Skeletal muscle satellite cell (primary cell): Measurements from ENCODE around the gene CYTH1. TPM values are rescaled to one million over a fixed set of nuclear protein-coding genes. Genes with fewer than 3 reads are reported as not detected.
A peak's percentile ranks its signal among the peaks of the same experiment; 100 is the strongest.

ENCODE experiments used
- H3K27me3 ChIP-seq: 2 replicates; pipeline ENCODE4 v1.7.0; 2013; ENCODE audit warnings: low read length; ENCODE audit not compliant: control insufficient read depth, insufficient read depth
- H3K36me3 ChIP-seq: 2 replicates; pipeline ENCODE4 v1.7.0; 2013; ENCODE audit warnings: mild to moderate bottlenecking, control low read depth, low read length; ENCODE audit not compliant: insufficient read depth
- H3K4me1 ChIP-seq: 2 replicates; pipeline ENCODE4 v1.7.0; 2013; ENCODE audit warnings: low read length; ENCODE audit not compliant: control insufficient read depth, insufficient read depth
- H3K4me2 ChIP-seq: 2 replicates; pipeline ENCODE4 v1.7.0; 2013; ENCODE audit warnings: mild to moderate bottlenecking, low read length
- H3K4me3 ChIP-seq: 2 replicates; pipeline ENCODE4 v1.7.0; 2013; ENCODE audit warnings: low read length
- H3K9ac ChIP-seq: 2 replicates; pipeline ENCODE4 v1.7.0; 2013; ENCODE audit warnings: mild to moderate bottlenecking, low read depth, low read length, moderate library complexity
- H3K9me3 ChIP-seq: replicated peaks from 2 replicates; pipeline ENCODE4 v1.7.0; 2013; ENCODE audit warnings: mild to moderate bottlenecking, control low read depth, low read length
- total RNA-seq: library from RNA; depleted of rRNA; stranded (reverse); fragments of >200 nt; gene quantifications from 2 replicates; pipeline ENCODE4 v1.2.3, GENCODE V29; 2012; rRNA removed

CYTH1 gene, protein sequence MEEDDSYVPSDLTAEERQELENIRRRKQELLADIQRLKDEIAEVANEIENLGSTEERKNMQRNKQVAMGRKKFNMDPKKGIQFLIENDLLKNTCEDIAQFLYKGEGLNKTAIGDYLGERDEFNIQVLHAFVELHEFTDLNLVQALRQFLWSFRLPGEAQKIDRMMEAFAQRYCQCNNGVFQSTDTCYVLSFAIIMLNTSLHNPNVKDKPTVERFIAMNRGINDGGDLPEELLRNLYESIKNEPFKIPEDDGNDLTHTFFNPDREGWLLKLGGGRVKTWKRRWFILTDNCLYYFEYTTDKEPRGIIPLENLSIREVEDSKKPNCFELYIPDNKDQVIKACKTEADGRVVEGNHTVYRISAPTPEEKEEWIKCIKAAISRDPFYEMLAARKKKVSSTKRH
- 7.6 and 8.9 TPM in 2 replicates for total RNA-seq

DNA sequence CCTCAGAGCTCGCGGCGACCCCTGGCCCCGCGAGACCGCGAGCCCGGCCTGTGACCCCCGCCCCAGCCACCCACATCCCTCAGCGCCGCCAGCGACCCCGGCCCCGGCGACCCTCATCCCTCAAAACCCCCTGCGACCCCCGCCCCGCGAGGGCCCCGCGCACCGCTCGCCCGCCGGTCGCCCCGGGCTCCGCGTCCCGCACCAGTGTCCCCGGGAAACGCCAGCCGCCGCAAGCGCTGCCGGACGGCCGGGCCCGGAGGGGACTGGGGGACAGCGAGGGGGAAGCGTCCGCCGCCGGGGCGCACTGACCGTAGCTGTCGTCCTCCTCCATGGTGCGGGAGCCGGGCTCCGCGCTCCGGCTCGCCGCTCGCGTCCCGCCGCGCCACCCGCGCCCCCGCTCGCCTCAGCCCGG lies at the start of gene CYTH1:
CYTH1 (minus strand) TSS at position 381 of the 412 bp plus-strand sequence; CDS start at position 331, 50 bp downstream.
- Histone ChIP-seq H3K4me1 (peaks cover 3% of the 10 kb centered on the region), H3K36me3 (no peaks in the 10 kb centered on the region), H3K9ac (peak within 1 kb of the TSS; percentile 91), H3K4me3 (peak within 1 kb of the TSS; percentile 98), H3K4me2 (peak within 1 kb of the TSS; percentile 96), H3K27me3 (no peaks in the 10 kb centered on the region), H3K9me3 (no peaks in the 10 kb centered on the region)

DNA sequence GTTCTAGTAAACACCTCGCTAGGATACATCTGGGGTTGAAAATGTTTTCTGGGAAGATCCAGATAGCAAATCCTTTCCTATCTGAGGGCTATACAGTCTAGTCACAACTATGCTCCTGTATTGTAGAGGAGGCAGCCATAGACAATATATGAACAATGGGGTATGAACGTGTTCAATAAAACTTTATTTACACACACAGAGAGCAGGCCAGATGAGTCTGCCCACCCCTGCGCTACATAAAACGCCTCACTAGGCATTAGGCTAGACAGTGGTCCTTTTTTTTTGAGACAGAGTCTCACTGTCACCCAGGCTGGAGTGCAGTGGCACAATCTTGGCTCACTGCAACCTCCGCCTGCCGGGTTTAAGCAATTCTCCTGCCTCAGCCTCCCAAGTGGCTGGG lies 47.4 kb upstream of the CYTH1 start:
- H3K36me3 ChIP-seq = peaks cover 85% of the 10 kb centered on the region

DNA sequence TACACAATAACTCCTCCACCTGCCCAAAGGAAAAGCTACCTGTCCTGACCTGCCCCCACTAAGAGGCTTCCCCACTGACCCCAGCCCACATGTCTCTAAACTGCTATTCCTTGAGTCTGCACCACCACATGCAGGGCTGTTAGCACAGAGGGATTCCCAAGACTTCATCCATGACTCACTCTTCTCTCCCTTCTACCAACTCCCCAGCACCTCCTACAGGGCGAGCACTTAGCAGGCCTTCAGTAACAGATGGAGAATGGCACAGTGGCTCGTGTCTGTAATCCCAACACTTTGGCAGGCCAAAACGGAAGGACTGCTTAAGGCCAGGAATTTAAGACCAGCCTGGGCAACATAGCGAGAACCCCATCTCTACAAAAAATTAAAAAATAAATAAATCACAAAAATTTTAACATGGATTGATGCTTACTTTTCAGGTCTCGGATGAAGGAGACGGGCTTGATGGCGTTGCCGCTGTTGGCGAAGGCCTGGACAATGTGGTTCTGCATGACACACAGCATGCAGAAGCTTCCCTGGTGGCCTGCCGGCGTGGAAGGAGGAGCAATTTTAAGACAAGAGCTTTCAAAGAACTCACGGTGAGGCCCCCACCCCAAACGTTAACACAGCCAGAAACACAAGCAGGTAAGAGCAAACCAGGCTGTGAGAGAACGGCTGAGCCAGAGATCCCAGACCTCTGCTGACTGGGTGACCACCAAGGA lies 46.6 kb upstream of the CYTH1 start:
- H3K9me3 ChIP-seq = no peaks in the 10 kb centered on the region

More for the DNA sequence above, 47.4 kb upstream of the CYTH1 start:
- H3K27me3 ChIP-seq = no peaks in the 10 kb centered on the region
- H3K9me3 ChIP-seq = no peaks in the 10 kb centered on the region
- no peak overlapping the region for H3K4me3 ChIP-seq
- H3K4me2 ChIP-seq = no peak overlapping the region
- H3K4me1 ChIP-seq = no peaks in the 10 kb centered on the region
- no peak overlapping the region for H3K9ac ChIP-seq

DNA sequence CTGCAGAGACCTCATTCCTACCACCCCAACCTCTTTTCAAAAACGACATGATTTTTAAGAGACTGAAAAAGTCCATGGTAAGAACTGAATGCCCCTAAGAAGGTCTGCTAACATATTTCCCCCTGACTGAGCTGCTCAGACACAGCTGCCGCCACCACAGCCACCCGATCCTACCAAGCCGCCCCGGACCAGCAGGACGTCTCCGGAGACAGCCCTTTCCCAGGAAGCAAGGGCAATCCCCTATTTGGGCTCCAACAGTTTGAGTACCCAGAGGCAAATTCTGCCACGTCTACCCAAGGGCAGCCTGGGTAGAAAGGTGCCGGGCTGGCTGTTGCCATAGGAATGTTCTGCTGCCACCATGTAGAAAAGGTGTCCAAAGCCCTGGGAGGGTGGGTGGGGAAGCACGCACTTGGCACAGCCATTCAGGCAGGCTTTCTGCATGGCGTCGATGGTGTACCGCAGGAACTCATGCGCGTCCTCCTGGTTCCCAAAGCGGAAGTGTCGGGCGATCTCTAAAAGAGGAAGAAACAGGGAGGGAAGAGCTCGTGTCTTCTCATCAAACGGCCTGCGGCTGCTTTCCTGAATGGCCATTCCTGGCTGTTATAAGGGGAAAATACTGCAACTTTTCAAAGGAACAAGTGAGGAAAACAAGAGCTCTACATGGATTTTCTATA lies 44.9 kb upstream of the CYTH1 start:
- H3K36me3 ChIP-seq = peaks cover 83% of the 10 kb centered on the region

More for the DNA sequence above, 46.6 kb upstream of the CYTH1 start:
- no peak overlapping the region for H3K9ac ChIP-seq
- no peak overlapping the region for H3K4me3 ChIP-seq
- H3K36me3 ChIP-seq = peaks cover 83% of the 10 kb centered on the region
- H3K27me3 ChIP-seq = no peaks in the 10 kb centered on the region
- H3K4me1 ChIP-seq = no peaks in the 10 kb centered on the region
- no peak overlapping the region for H3K4me2 ChIP-seq

DNA sequence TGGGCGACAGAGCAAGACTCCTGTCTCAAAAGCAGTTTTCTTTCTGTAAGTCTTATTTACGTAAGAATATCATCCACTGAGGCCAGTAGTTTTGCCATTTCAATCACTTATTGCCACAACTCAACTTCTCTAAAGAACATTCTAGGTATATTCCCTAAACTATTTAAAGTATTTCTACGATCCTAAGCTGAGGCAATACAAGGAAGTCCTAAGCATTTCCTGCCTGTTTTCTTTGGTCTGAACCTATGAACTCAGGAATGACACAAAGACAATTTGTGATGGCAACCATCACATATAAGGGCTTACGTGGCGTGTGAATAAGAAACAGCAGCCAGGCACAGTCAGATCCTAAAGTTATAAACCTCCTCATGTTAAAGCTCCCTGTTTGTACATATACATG lies 44.3 kb upstream of the CYTH1 start:
- Histone ChIP-seq H3K4me2 (no peak overlapping the region), H3K9me3 (no peaks in the 10 kb centered on the region), H3K4me1 (peaks cover 6% of the 10 kb centered on the region), H3K4me3 (no peak overlapping the region), H3K27me3 (no peaks in the 10 kb centered on the region), H3K36me3 (peaks cover 84% of the 10 kb centered on the region), H3K9ac (no peak overlapping the region)

More for the DNA sequence above, 44.9 kb upstream of the CYTH1 start:
- Histone ChIP-seq H3K9me3 (no peaks in the 10 kb centered on the region), H3K4me3 (no peak overlapping the region), H3K4me1 (peaks cover 6% of the 10 kb centered on the region), H3K9ac (no peak overlapping the region), H3K27me3 (no peaks in the 10 kb centered on the region), H3K4me2 (no peak overlapping the region)

DNA sequence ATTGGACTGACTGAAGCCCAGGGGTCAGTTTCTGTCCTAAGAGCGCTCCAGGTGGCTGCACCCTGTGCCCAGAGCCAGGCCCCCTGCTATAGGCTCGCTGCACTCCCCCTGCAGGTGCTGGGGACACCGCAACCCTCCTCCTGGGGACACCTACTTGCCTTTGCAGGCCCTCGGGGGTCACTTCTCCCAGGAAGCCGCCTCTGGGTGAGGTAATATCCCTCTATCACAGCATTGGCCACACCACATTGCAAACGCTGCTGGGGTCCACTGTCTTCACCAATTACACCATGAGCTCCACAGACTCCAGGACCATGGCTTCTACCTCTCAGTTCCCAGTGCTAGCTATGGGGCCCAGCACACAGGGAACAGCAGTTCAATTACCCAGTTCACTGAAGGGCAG lies 43.6 kb upstream of the CYTH1 start:
- Histone ChIP-seq H3K36me3 (peaks cover 85% of the 10 kb centered on the region), H3K9ac (no peak overlapping the region), H3K27me3 (no peaks in the 10 kb centered on the region), H3K9me3 (no peaks in the 10 kb centered on the region), H3K4me1 (peaks cover 6% of the 10 kb centered on the region), H3K4me2 (no peak overlapping the region), H3K4me3 (no peak overlapping the region)

DNA sequence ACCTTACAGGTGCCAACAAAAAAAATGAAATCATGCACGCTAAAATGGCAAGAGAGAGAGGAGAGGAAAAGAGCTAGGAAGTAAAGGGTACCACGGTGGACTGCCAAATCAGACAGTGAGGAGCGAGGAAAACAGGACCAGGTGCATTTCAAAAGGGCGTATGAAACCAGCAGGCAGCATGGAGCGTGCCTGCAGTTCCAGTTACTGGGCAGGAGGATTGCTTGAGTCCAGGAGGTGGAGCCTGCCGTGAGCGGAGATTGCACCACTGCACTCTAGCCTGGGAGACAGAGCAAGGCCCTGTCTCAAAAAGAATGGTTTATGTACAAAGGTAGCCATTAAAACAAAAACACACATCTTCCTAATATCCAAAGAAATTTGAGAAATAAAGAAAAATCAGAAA lies 42.2 kb upstream of the CYTH1 start:
- Histone ChIP-seq H3K4me1 (peaks cover 6% of the 10 kb centered on the region), H3K9ac (no peak overlapping the region), H3K27me3 (no peaks in the 10 kb centered on the region), H3K36me3 (peaks cover 87% of the 10 kb centered on the region), H3K4me3 (no peak overlapping the region), H3K4me2 (no peak overlapping the region), H3K9me3 (no peaks in the 10 kb centered on the region)

DNA sequence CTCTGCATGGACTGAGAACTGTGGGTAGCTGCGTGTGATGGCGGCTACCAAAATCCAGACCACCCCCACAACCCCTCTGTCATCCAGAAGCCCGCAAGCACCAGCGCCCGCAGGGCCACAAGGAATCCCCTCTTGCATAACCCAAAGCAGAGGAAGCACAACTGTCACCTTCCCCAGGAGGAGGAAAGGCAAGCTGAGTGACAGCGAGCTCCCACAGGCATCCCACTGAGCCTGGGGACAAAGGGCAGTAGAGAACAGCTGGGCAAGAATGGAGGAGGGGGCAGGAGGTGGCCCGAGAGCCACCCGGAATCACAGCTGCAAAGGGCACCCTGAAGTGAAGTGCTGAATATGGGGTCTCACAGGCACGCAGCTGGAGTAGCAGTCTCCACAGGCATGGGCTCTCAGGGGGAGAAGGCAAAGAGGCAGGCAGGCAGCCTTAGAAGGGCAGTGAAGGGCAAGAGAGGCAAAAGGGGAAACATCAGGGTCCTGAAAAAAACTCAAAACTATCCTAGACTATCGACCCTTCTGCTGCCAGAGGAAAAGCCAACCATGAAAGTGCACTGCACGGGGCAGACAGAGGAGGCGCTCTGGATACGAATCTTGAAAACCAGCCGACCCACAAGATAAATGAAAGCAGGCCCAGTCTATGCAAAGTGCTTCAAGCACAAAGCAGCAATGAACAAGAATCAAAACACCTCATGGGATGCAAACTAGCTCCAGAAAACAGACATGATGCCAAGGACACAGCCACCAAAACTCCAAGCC lies 41.4 kb upstream of the CYTH1 start:
- H3K27me3 ChIP-seq = no peaks in the 10 kb centered on the region
- H3K4me1 ChIP-seq = peaks cover 6% of the 10 kb centered on the region
- H3K9ac ChIP-seq = no peak overlapping the region
- H3K9me3 ChIP-seq = no peaks in the 10 kb centered on the region
- H3K36me3 ChIP-seq = peaks cover 90% of the 10 kb centered on the region
- no peak overlapping the region for H3K4me3 ChIP-seq
- H3K4me2 ChIP-seq = no peak overlapping the region

DNA sequence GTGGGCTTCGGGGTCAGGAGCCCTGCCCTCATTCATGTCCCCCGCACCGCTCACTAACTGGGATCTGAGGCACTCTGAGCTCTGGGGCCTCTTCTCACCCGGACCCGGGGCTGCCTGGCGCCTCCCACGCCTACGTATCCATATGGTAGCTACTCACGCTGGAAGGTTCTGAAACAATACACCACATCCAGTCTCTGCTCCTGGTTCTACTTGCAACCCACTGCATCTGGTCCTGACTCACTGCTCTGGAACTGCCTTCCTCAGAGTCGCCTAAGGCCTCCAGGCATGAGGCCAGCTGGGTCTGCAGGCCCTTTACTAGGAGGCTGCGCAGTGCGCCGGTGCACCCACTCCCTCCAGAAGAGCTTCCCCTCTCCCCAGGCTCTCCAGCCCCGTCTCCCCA lies 40.5 kb upstream of the CYTH1 start:
- Histone ChIP-seq H3K4me3 (no peak overlapping the region), H3K27me3 (no peaks in the 10 kb centered on the region), H3K4me2 (no peak overlapping the region), H3K9me3 (no peaks in the 10 kb centered on the region), H3K9ac (no peak overlapping the region), H3K4me1 (peaks cover 6% of the 10 kb centered on the region), H3K36me3 (peaks cover 90% of the 10 kb centered on the region)

DNA sequence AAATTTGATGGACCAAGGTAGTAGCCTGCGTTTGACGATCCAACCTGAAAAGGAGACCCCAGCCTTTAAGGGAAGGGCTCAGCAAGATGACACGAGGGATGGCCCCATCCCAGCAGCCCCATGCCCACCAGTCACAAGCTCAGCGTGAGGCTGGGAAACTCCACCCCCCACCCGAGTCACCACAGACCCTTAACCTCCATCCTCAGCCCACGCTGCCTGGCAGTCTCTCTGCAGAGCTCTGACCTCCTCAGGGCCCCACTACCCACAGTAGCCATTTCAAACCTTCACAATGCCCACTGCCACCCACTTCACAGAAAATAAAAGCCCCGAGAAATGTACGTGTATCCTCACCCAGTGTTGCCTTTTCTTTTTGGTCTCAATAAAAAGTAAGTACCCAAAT lies 39.9 kb upstream of the CYTH1 start:
- no peaks in the 10 kb centered on the region for H3K9me3 ChIP-seq
- no peak overlapping the region for H3K9ac ChIP-seq
- no peak overlapping the region for H3K4me2 ChIP-seq
- no peaks in the 10 kb centered on the region for H3K27me3 ChIP-seq
- peaks cover 88% of the 10 kb centered on the region for H3K36me3 ChIP-seq
- peaks cover 6% of the 10 kb centered on the region for H3K4me1 ChIP-seq
- H3K4me3 ChIP-seq = no peak overlapping the region

DNA sequence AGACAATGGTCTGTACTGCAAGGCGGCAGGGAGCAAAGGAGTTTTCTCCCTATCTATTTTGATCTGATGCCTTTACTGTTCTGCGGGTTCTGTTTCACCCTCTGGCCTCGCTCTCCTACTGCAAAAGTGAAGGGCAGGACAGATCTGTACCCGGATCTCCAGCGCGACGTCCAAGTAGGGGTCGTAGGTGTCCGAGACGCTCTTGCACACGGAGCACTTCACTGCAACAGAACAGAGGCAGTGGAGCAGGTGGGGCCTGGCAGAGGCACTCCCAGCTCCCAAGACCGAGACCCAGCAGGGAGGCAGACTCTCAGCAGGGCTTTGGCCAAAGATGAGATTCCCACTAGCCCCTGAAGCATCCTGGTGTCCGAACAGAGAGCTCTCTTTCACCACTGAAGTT lies 38.8 kb upstream of the CYTH1 start:
- Histone ChIP-seq H3K4me1 (peaks cover 6% of the 10 kb centered on the region), H3K4me2 (no peak overlapping the region), H3K9ac (no peak overlapping the region), H3K4me3 (no peak overlapping the region), H3K36me3 (peaks cover 83% of the 10 kb centered on the region), H3K9me3 (no peaks in the 10 kb centered on the region), H3K27me3 (no peaks in the 10 kb centered on the region)
